Glutamatergic neuron (in vitro differentiated cells): ENCODE results near the gene FNDC3B. TPM values are rescaled to one million over a fixed set of nuclear protein-coding genes. Genes with fewer than 3 reads are reported as not detected.

Source experiments
- DNase-seq: peaks from one replicate; pipeline ENCODE4 v3.0.0; 2022
- H3K27ac Mint-ChIP-seq: one replicate; pipeline ENCODE4 v1.8.0; 2020; ENCODE audit warnings: mild to moderate bottlenecking, mixed read lengths, inconsistent platforms; ENCODE audit not compliant: unreplicated experiment
- H3K27me3 Mint-ChIP-seq: one replicate; pipeline ENCODE4 v1.8.0; 2020; ENCODE audit warnings: mild to moderate bottlenecking, moderate library complexity, mixed read lengths, inconsistent platforms; ENCODE audit not compliant: unreplicated experiment
- H3K36me3 Mint-ChIP-seq: one replicate; pipeline ENCODE4 v1.8.0; 2020; ENCODE audit warnings: mild to moderate bottlenecking, mixed read lengths, inconsistent platforms; ENCODE audit not compliant: unreplicated experiment
- H3K4me1 Mint-ChIP-seq: one replicate; pipeline ENCODE4 v1.8.0; 2020; ENCODE audit warnings: mild to moderate bottlenecking, low read depth, mixed read lengths, inconsistent platforms; ENCODE audit not compliant: unreplicated experiment
- H3K4me3 Mint-ChIP-seq: one replicate; pipeline ENCODE4 v1.8.0; 2020; ENCODE audit warnings: mild to moderate bottlenecking, mixed read lengths, inconsistent platforms; ENCODE audit not compliant: unreplicated experiment
- H3K9me3 Mint-ChIP-seq: one replicate; pipeline ENCODE4 v1.8.0; 2020; ENCODE audit warnings: mild to moderate bottlenecking, moderate library complexity, mixed read lengths, inconsistent platforms; ENCODE audit not compliant: unreplicated experiment
- CTCF ChIP-seq: fragments of 200-600 bp; sonication (generic); IDR thresholded peaks from one replicate; pipeline ENCODE4 v1.5.0; 2021; ENCODE audit not compliant: partially characterized antibody, unreplicated experiment
- total RNA-seq: library from RNA; stranded (reverse); fragmentation: NEBNext Ultra II Directional; extraction: Animal tissue kit (Norgen Biotek cat#: 25700); gene quantifications from one replicate; pipeline ENCODE4 v1.2.1, GENCODE V29; 2021; ENCODE audit not compliant: unreplicated experiment

FNDC3B gene
- total RNA-seq, 1 donor from 2014 or later: 11.7 TPM

- no peak for DNase-seq
- H3K36me3 Mint-ChIP-seq: no peaks in the 10 kb centered on the region
- TF ChIP-seq CTCF: no peak
- no peaks in the 10 kb centered on the region for H3K27me3 Mint-ChIP-seq
- H3K27ac Mint-ChIP-seq: no peak overlapping the region
- H3K9me3 Mint-ChIP-seq: no peaks in the 10 kb centered on the region
- H3K4me1 Mint-ChIP-seq: peaks cover under 1% of the 10 kb centered on the region
- no peak overlapping the region for H3K4me3 Mint-ChIP-seq
Measured at GRCh38 chr3:172370419-172370818, 331.0 kb downstream of the FNDC3B start.

DNA sequence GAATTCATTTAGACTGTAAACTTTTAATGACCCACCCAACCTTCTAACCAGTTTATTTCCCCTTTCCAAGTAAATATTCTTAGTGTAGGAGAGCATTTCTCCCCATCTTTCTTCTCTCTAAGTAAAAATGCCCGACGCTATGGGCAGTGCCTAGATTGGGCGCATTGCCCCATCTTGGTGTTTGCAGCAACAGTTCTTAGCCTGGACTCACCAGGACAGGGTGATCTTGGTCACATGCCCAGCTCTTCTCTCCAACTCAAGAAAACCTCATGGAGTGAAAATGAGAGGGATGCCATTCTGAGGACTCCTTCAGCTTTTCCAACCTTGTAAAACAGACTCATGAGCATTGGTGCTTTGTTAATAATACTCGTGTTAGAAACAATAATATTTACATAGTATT, 332.2 kb downstream of the FNDC3B start:
- no peak for TF ChIP-seq CTCF
- DNase-seq: no peak
- Mint-ChIP-seq H3K27ac (no peak overlapping the region), H3K4me3 (no peak overlapping the region), H3K9me3 (no peaks in the 10 kb centered on the region), H3K27me3 (no peaks in the 10 kb centered on the region), H3K36me3 (no peaks in the 10 kb centered on the region), H3K4me1 (peaks cover 1% of the 10 kb centered on the region)

- no peaks in the 10 kb centered on the region for H3K9me3 Mint-ChIP-seq
- no peak overlapping the region for H3K4me3 Mint-ChIP-seq
- no peak overlapping the region for H3K27ac Mint-ChIP-seq
- H3K27me3 Mint-ChIP-seq: no peaks in the 10 kb centered on the region
- H3K4me1 Mint-ChIP-seq: peaks cover 1% of the 10 kb centered on the region
- TF ChIP-seq CTCF: no peak
- no peaks in the 10 kb centered on the region for H3K36me3 Mint-ChIP-seq
- no peak for DNase-seq
Measured at GRCh38 chr3:172372895-172373294, 333.5 kb downstream of the FNDC3B start.

- no peaks in the 10 kb centered on the region for H3K36me3 Mint-ChIP-seq
- no peak overlapping the region for H3K27ac Mint-ChIP-seq
- H3K4me3 Mint-ChIP-seq: no peak overlapping the region
- H3K9me3 Mint-ChIP-seq: no peaks in the 10 kb centered on the region
- TF ChIP-seq CTCF: no peak
- DNase-seq: no peak
- H3K27me3 Mint-ChIP-seq: no peaks in the 10 kb centered on the region
- H3K4me1 Mint-ChIP-seq: peaks cover 1% of the 10 kb centered on the region
Measured at GRCh38 chr3:172373912-172374311, 334.5 kb downstream of the FNDC3B start.

DNA sequence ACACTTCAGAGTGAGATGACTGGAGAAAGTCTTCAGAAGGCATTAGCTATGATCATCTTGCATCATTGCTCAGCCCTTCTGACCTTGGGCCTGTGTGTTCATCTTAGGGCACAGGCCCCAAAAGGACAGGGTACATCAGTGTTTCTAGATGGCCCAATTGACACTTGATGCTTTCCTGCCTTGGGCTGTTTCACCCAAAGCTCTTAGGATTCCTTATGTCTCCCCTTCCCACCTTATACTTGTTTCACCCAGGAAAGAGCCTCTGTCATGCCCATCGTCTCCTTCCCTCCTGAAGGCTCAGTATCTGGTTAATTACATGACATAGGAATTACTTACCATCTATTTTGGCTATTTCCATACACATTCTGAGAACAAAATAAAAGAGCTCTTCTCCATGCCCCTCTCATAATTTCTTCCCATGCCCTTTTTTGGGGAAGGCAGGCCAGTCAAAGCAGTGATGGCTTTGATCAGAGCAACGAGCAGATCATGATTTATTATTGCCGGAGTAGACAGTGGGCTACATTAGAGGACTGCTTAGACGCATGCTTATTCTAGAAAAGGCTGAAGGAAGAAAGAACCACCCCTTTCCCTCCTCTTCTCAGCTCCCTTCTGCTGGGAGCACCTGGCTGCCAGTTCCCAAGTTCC, 335.9 kb downstream of the FNDC3B start:
- no peak for DNase-seq
- Mint-ChIP-seq H3K36me3 (no peaks in the 10 kb centered on the region), H3K4me3 (no peak overlapping the region), H3K27me3 (no peaks in the 10 kb centered on the region), H3K27ac (no peak overlapping the region), H3K9me3 (no peaks in the 10 kb centered on the region), H3K4me1 (peaks cover 1% of the 10 kb centered on the region)
- TF ChIP-seq CTCF: no peak
